ENCODE measurements around the gene PRR9.

DNA sequence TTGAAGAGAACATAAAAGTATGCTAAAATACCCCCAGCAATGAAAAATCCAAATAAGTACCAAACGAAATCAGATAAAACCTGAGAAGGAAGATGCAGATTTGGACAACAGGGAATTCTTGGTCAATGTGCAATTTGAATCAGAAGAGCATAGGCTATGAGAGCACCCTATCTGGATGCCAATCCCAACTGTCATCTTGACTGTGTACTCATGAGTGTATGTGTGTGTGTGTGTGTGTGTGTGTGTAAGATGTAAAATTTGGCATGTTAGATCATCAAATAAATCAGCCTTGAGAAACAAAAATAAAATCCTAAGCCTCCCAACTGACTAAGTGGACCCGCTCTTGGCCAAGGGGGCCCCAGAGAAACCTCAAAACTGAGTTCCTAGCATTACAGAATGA lies 48.7 kb upstream of the PRR9 start:
- no peak for TF ChIP-seq POLR2AphosphoS5 (IDR thresholded peaks at IDR 0.05; ENCODE audit: low read depth, low read length)
- TF ChIP-seq POLR2A (IDR thresholded peaks at IDR 0.05; ENCODE audit: low read depth, low read length) = no peak
- TF ChIP-seq POU2F2 (IDR thresholded peaks at IDR 0.05; ENCODE audit: low read depth, low read length) = no peak
- TF ChIP-seq TAF1 (IDR thresholded peaks at IDR 0.05; ENCODE audit: low read depth, low read length) = no peak
- no peak for TF ChIP-seq SPI1 (IDR thresholded peaks at IDR 0.05; ENCODE audit: low read depth, low read length)

Data from GM12891 (cell line).